GM12874 (cell line): ENCODE data around the gene ANXA1.

Experiments used
- CTCF ChIP-seq: IDR thresholded peaks from 2 replicates; pipeline ENCODE4 v1.5.1; 2011; ENCODE audit warnings: low read depth, mild to moderate bottlenecking, control low read depth, low read length, moderate library complexity; ENCODE audit not compliant: insufficient read depth

The ANXA1 gene

GRCh38 chr9:73116880-73117279 is 34.8 kb upstream of the ANXA1 start:
- no peak for TF ChIP-seq CTCF

- no peak for TF ChIP-seq CTCF
These were observed 33.4 kb upstream of the ANXA1 start for GRCh38 chr9:73118286-73118685.

GRCh38 chr9:73118898-73119554 is 32.6 kb upstream of the ANXA1 start:
- TF ChIP-seq CTCF, result no peak

- no peak for TF ChIP-seq CTCF
These were observed 30.2 kb upstream of the ANXA1 start for GRCh38 chr9:73121375-73121935.

- TF ChIP-seq CTCF, result no peak
These were observed 26.0 kb upstream of the ANXA1 start for GRCh38 chr9:73125651-73126050.

GRCh38 chr9:73129941-73130685 is 21.6 kb upstream of the ANXA1 start:
- no peak for TF ChIP-seq CTCF

GRCh38 chr9:73131461-73131860 is 20.2 kb upstream of the ANXA1 start:
- no peak for TF ChIP-seq CTCF
